H9 (cell line): ENCODE measurements around the gene RIMBP2. TPM values are rescaled to one million over a fixed set of nuclear protein-coding genes. Genes with fewer than 3 reads are reported as not detected.

Source experiments
- DNase-seq: peaks from one replicate; pipeline ENCODE4 v3.0.0-alpha.2; 2017
- H2AFZ ChIP-seq: one replicate; pipeline ENCODE4 v1.6.1; 2013; ENCODE audit warnings: mild to moderate bottlenecking, low read length, control low read depth, moderate library complexity
- H2AK5ac ChIP-seq: 2 replicates; pipeline ENCODE4 v1.6.1; 2013; ENCODE audit warnings: low read length, control low read depth, mixed read lengths; ENCODE audit not compliant: insufficient read length
- H2BK120ac ChIP-seq: one replicate; pipeline ENCODE4 v1.6.1; 2013; ENCODE audit warnings: low read depth, mild to moderate bottlenecking, low read length, control low read depth, inconsistent platforms; ENCODE audit not compliant: poor library complexity, severe bottlenecking
- H2BK12ac ChIP-seq: 2 replicates; pipeline ENCODE4 v1.6.1; 2013; ENCODE audit warnings: low read length, control low read depth, mixed read lengths, low read depth; ENCODE audit not compliant: insufficient read length
- H2BK15ac ChIP-seq: 2 replicates; pipeline ENCODE4 v1.6.1; 2013; ENCODE audit warnings: low read depth, low read length, control low read depth
- H2BK20ac ChIP-seq: one replicate; pipeline ENCODE4 v1.6.1; 2013; ENCODE audit warnings: low read depth, mild to moderate bottlenecking, low read length, control low read depth, inconsistent platforms; ENCODE audit not compliant: poor library complexity, severe bottlenecking
- H2BK5ac ChIP-seq: 2 replicates; pipeline ENCODE4 v1.6.1; 2013; ENCODE audit warnings: low read length, control low read depth, mixed read lengths; ENCODE audit not compliant: insufficient read length
- H3K14ac ChIP-seq: 2 replicates; pipeline ENCODE4 v1.6.1; 2013; ENCODE audit warnings: low read length, control low read depth; ENCODE audit not compliant: insufficient read depth
- H3K18ac ChIP-seq: 2 replicates; pipeline ENCODE4 v1.6.1; 2013; ENCODE audit warnings: low read depth, mild to moderate bottlenecking, mixed read lengths, low read length, control low read depth; ENCODE audit not compliant: insufficient read length
- H3K23ac ChIP-seq: 2 replicates; pipeline ENCODE4 v1.6.1; 2013; ENCODE audit warnings: low read length, control low read depth, mixed read lengths, low read depth; ENCODE audit not compliant: insufficient read length
- H3K23me2 ChIP-seq: 2 replicates; pipeline ENCODE4 v1.6.1; 2013; ENCODE audit warnings: low read depth, mild to moderate bottlenecking, mixed read lengths, low read length, control low read depth; ENCODE audit not compliant: insufficient read length, poor library complexity, severe bottlenecking
- H3K27ac ChIP-seq: 2 replicates; pipeline ENCODE4 v1.5.1; 2013; ENCODE audit warnings: low read length, control low read depth, mixed read lengths, low read depth; ENCODE audit not compliant: insufficient read length
- H3K27me3 ChIP-seq: 2 replicates; pipeline ENCODE4 v1.6.1; 2013; ENCODE audit warnings: low read length, control low read depth, inconsistent platforms; ENCODE audit not compliant: insufficient read depth
- H3K4ac ChIP-seq: 2 replicates; pipeline ENCODE4 v1.6.1; 2013; ENCODE audit warnings: low read depth, mild to moderate bottlenecking, control low read depth, inconsistent platforms, low read length, moderate library complexity
- H3K4me1 ChIP-seq: 2 replicates; pipeline ENCODE4 v1.6.1; 2013; ENCODE audit warnings: low read length, control low read depth, inconsistent platforms; ENCODE audit not compliant: insufficient read depth
- H3K4me2 ChIP-seq: 2 replicates; pipeline ENCODE4 v1.6.1; 2013; ENCODE audit warnings: low read length, control low read depth, mixed read lengths; ENCODE audit not compliant: insufficient read length, insufficient read depth
- H3K56ac ChIP-seq: 2 replicates; pipeline ENCODE4 v1.6.1; 2013; ENCODE audit warnings: low read depth, mild to moderate bottlenecking, mixed read lengths, low read length, control low read depth; ENCODE audit not compliant: insufficient read length
- H3K79me1 ChIP-seq: 2 replicates; pipeline ENCODE4 v1.6.1; 2013; ENCODE audit warnings: low read depth, mild to moderate bottlenecking, moderate library complexity, low read length, control low read depth, inconsistent platforms; ENCODE audit not compliant: insufficient read depth, poor library complexity, severe bottlenecking
- H3K79me2 ChIP-seq: 2 replicates; pipeline ENCODE4 v1.6.1; 2013; ENCODE audit warnings: low read length, control low read depth, inconsistent platforms; ENCODE audit not compliant: insufficient read depth
- H3K9ac ChIP-seq: 2 replicates; pipeline ENCODE4 v1.6.1; 2013; ENCODE audit warnings: low read length, control low read depth, mixed read lengths; ENCODE audit not compliant: insufficient read length; ENCODE audit errors: extremely low read depth
- H3K9me3 ChIP-seq: one replicate; pipeline ENCODE4 v1.6.1; 2013; ENCODE audit warnings: low read depth, low read length, inconsistent platforms; ENCODE audit not compliant: control insufficient read depth
- H3T11ph ChIP-seq: one replicate; pipeline ENCODE4 v1.6.1; 2013; ENCODE audit warnings: mild to moderate bottlenecking, low read length, control low read depth, inconsistent platforms
- H4K20me1 ChIP-seq: one replicate; pipeline ENCODE4 v1.6.1; 2013; ENCODE audit not compliant: control insufficient read depth, insufficient read length, insufficient read depth
- H4K5ac ChIP-seq: 2 replicates; pipeline ENCODE4 v1.6.1; 2013; ENCODE audit warnings: low read depth, mild to moderate bottlenecking, mixed read lengths, low read length, control low read depth; ENCODE audit not compliant: insufficient read length
- H4K8ac ChIP-seq: replicated peaks from 2 replicates; pipeline ENCODE4 v1.6.1; 2013; ENCODE audit warnings: low read length, control low read depth, mixed read lengths, low read depth; ENCODE audit not compliant: insufficient read length
- H4K91ac ChIP-seq: 2 replicates; pipeline ENCODE4 v1.6.1; 2013; ENCODE audit warnings: low read depth, mild to moderate bottlenecking, moderate library complexity, mixed read lengths, low read length, control low read depth; ENCODE audit not compliant: insufficient read length
- H3K27ac Mint-ChIP-seq, 3 experiments: 2 replicates in 2 of 3; 3 replicates in 1 of 3; pipeline ENCODE4 v1.8.0; 2020 to 2021; ENCODE audit warnings: mixed read lengths in 3 of 3, mild to moderate bottlenecking in 1 of 3, moderate library complexity in 1 of 3
- H3K27me3 Mint-ChIP-seq: 2 replicates; pipeline ENCODE4 v1.8.0; 2021; ENCODE audit warnings: low read depth, mild to moderate bottlenecking, moderate library complexity, mixed read lengths
- H3K36me3 Mint-ChIP-seq, 3 experiments: 2 replicates in 2 of 3; 3 replicates in 1 of 3; pipeline ENCODE4 v1.8.0; 2020 to 2021; ENCODE audit warnings: low read depth in 3 of 3, mixed read lengths in 3 of 3; ENCODE audit not compliant: insufficient read depth in 1 of 3
- H3K4me1 Mint-ChIP-seq, 2 experiments: 2 replicates each; pipeline ENCODE4 v1.8.0; 2020; ENCODE audit warnings: mixed read lengths in 2 of 2
- H3K4me3 Mint-ChIP-seq, 2 experiments: 2 replicates in 1 of 2; 3 replicates in 1 of 2; pipeline ENCODE4 v1.8.0; 2020 to 2021; ENCODE audit warnings: mild to moderate bottlenecking in 2 of 2, mixed read lengths in 2 of 2, moderate library complexity in 1 of 2
- H3K9me3 Mint-ChIP-seq, 2 experiments: 2 replicates in 1 of 2; 3 replicates in 1 of 2; pipeline ENCODE4 v1.8.0; 2020; ENCODE audit warnings: mild to moderate bottlenecking in 2 of 2, mixed read lengths in 2 of 2, moderate library complexity in 1 of 2
- WGBS: extraction: QIAGEN DNeasy Blood & Tissue Kit; methylation state at CpG from one replicate; pipeline ENCODE4 v1.1.7; 2013; ENCODE audit warnings: missing lambda C conversion rate, low lambda C conversion rate, mixed read lengths; ENCODE audit not compliant: insufficient read length; ENCODE audit errors: extremely low coverage; 5-methylcytosine and 5-hydroxymethylcytosine counted together
- total RNA-seq: library from RNA; stranded (reverse); gene quantifications from 2 replicates; pipeline ENCODE4 v1.2.1, GENCODE V29; 2021
- TF ChIP-seq, protein P1 (sequence below): fragments of 200-600 bp; sonication (generic); conservative IDR thresholded peaks from 3 replicates; pipeline ENCODE4 v1.8.0; 2021; ENCODE audit warnings: antibody characterized with exemption, mild to moderate bottlenecking

Gene RIMBP2
- total RNA-seq, 1 experiment from 2014 or later = 0.70 TPM

- Histone ChIP-seq H3K23me2 (no peaks in the 10 kb centered on the region), H4K91ac (no peak overlapping the region), H4K20me1 (no peaks in the 10 kb centered on the region), H3K79me2 (no peaks in the 10 kb centered on the region), H3K9ac (no peak overlapping the region), H3K4ac (no peak overlapping the region), H3K56ac (no peak overlapping the region), H3K27me3 (no peaks in the 10 kb centered on the region), H2BK12ac (no peak overlapping the region), H3K23ac (no peak overlapping the region), H3K4me2 (no peak overlapping the region), H3K14ac (no peak overlapping the region), H3T11ph (no peak overlapping the region), H3K9me3 (no peaks in the 10 kb centered on the region), H3K18ac (no peak overlapping the region), H2BK5ac (no peak overlapping the region), H2AK5ac (no peak overlapping the region), H2AFZ (no peak overlapping the region), H4K5ac (no peak overlapping the region), H3K4me1 (no peaks in the 10 kb centered on the region), H3K79me1 (no peaks in the 10 kb centered on the region), H4K8ac (no peak overlapping the region), H2BK15ac (no peak overlapping the region), H2BK120ac (no peak overlapping the region), H2BK20ac (no peak overlapping the region), H3K27ac (no peak overlapping the region)
- TF ChIP-seq, protein P1, sequence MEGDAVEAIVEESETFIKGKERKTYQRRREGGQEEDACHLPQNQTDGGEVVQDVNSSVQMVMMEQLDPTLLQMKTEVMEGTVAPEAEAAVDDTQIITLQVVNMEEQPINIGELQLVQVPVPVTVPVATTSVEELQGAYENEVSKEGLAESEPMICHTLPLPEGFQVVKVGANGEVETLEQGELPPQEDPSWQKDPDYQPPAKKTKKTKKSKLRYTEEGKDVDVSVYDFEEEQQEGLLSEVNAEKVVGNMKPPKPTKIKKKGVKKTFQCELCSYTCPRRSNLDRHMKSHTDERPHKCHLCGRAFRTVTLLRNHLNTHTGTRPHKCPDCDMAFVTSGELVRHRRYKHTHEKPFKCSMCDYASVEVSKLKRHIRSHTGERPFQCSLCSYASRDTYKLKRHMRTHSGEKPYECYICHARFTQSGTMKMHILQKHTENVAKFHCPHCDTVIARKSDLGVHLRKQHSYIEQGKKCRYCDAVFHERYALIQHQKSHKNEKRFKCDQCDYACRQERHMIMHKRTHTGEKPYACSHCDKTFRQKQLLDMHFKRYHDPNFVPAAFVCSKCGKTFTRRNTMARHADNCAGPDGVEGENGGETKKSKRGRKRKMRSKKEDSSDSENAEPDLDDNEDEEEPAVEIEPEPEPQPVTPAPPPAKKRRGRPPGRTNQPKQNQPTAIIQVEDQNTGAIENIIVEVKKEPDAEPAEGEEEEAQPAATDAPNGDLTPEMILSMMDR = no peak
- no peak overlapping the region for H3K27ac Mint-ChIP-seq
- DNase-seq = no peak
- peaks cover 6 to 9% of the 10 kb centered on the region in 2 experiments; a peak in 4 of 5 replicates for H3K9me3 Mint-ChIP-seq
- H3K36me3 Mint-ChIP-seq = no peaks in the 10 kb centered on the region; a peak in 1 of 7 replicates
- no CpG with 5 or more reads among the region's 19 CpGs for WGBS
- no peak overlapping the region for H3K4me3 Mint-ChIP-seq
- no peaks in the 10 kb centered on the region; the same call in 1 of the 2 replicates for H3K27me3 Mint-ChIP-seq
- H3K4me1 Mint-ChIP-seq = no peaks in the 10 kb centered on the region
Measured at GRCh38 chr12:130438243-130438620, 277.9 kb downstream of the RIMBP2 start.
